ENCODE data around the gene OR2A2. TPM values are rescaled to one million over a fixed set of nuclear protein-coding genes. Genes with fewer than 3 reads are reported as not detected.

OR2A2 gene
- total RNA-seq, 1 experiment from 2014 or later, result not detected

DNA sequence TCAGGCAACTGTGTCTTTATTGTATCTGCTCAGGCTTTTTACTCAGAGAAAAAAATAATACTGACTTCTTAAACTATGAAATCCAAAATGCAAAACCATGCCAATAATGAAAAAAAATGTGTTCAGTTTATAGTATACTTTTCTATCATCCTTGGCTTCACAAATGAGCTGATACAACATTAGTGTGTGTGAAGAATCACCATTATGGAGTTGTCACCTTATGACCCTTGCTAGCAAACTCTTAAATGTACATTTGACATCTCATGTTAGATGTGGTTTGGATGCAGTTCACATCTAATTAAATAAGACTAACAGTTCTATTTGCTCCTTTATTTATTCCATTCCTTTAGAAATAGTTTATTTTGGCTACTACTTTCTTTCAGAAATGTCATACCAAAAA, 4.2 kb upstream of the OR2A2 start:
- TF ChIP-seq REST (IDR thresholded peaks at IDR 0.05; ENCODE audit: insufficient read depth in 1 of 2, low read depth in 2 of 2, low read length in 1 of 2) (no peak), POLR2AphosphoS5 (IDR thresholded peaks at IDR 0.05; ENCODE audit: low read depth, low read length) (no peak), TCF7L2 (IDR thresholded peaks at IDR 0.05; ENCODE audit: low read depth, low read length) (no peak), CTCF (IDR thresholded peaks at IDR 0.05) (no peak), SIN3A (IDR thresholded peaks at IDR 0.05; ENCODE audit: borderline replicate concordance, insufficient read depth, low read depth, low read length) (no peak)
- in situ Hi-C loops (cut with HindIII; ENCODE audit: low pct_unique_long_range_greater_than_20kb, low sequenced_read_pairs), result no loop called here
- CTCF ChIA-PET, result no interaction called here
- Histone ChIP-seq H3K27me3 (ENCODE audit: control insufficient read depth, insufficient read depth, low read length) (no peaks in the 10 kb centered on the region), H3K36me3 (ENCODE audit: control insufficient read depth, insufficient read depth, low read length) (no peaks in the 10 kb centered on the region), H3K9me3 (ENCODE audit: control insufficient read depth, insufficient read depth, low read depth, low read length) (no peaks in the 10 kb centered on the region), H3K4me1 (ENCODE audit: control insufficient read depth, insufficient read depth, low read length) (no peaks in the 10 kb centered on the region), H3K27ac (ENCODE audit: low read length) (no peak overlapping the region), H3K4me3 (ENCODE audit: low read depth in 2 of 2, low read length in 2 of 2) (no peak overlapping the region)
- POLR2A ChIA-PET, result no interaction called here
- intact Hi-C loops (cut with micrococcal nuclease; ENCODE audit: unreplicated experiment), result no loop called here
- DNase-seq (ENCODE audit: low read depth, low spot score) (no peak), ATAC-seq (no peak)
- BruUV-seq (replicated peaks), result no TSS peak

- H3K9me3 ChIP-seq (ENCODE audit: control insufficient read depth, insufficient read depth, low read depth, low read length), result no peaks in the 10 kb centered on the region
- no TSS peak for BruUV-seq (replicated peaks)
- CTCF ChIA-PET, result no interaction called here
- intact Hi-C loops (cut with micrococcal nuclease; ENCODE audit: unreplicated experiment), result no loop called here
- H3K27me3 ChIP-seq (ENCODE audit: control insufficient read depth, insufficient read depth, low read length), result no peaks in the 10 kb centered on the region
- H3K4me3 ChIP-seq (ENCODE audit: low read depth in 2 of 2, low read length in 2 of 2), result no peak overlapping the region
- ATAC-seq, result no peak
- H3K27ac ChIP-seq (ENCODE audit: low read length), result no peak overlapping the region
- POLR2A ChIA-PET, result no interaction called here
- no peaks in the 10 kb centered on the region for H3K36me3 ChIP-seq (ENCODE audit: control insufficient read depth, insufficient read depth, low read length)
- no peaks in the 10 kb centered on the region for H3K4me1 ChIP-seq (ENCODE audit: control insufficient read depth, insufficient read depth, low read length)
- in situ Hi-C loops (cut with HindIII; ENCODE audit: low pct_unique_long_range_greater_than_20kb, low sequenced_read_pairs), result no loop called here
- TF ChIP-seq SIN3A (IDR thresholded peaks at IDR 0.05; ENCODE audit: borderline replicate concordance, insufficient read depth, low read depth, low read length) (no peak), TCF7L2 (IDR thresholded peaks at IDR 0.05; ENCODE audit: low read depth, low read length) (no peak), POLR2AphosphoS5 (IDR thresholded peaks at IDR 0.05; ENCODE audit: low read depth, low read length) (no peak), CTCF (IDR thresholded peaks at IDR 0.05) (no peak), REST (IDR thresholded peaks at IDR 0.05; ENCODE audit: insufficient read depth in 1 of 2, low read depth in 2 of 2, low read length in 1 of 2) (no peak)
- DNase-seq (ENCODE audit: low read depth, low spot score), result no peak
Observed at GRCh38 chr7:144110272-144110671, 889 bp downstream of the OR2A2 start.

All from Panc1 (cell line).